HG02981 (cell line): ENCODE data around the gene RHOA.

Experiments used
- ATAC-seq: cut with Tn5 transposase; IDR thresholded peaks from one replicate; pipeline ENCODE4 v1.9.1; 2021; ENCODE audit warnings: mild to moderate bottlenecking, moderate library complexity; ENCODE audit not compliant: unreplicated experiment

Gene RHOA

DNA sequence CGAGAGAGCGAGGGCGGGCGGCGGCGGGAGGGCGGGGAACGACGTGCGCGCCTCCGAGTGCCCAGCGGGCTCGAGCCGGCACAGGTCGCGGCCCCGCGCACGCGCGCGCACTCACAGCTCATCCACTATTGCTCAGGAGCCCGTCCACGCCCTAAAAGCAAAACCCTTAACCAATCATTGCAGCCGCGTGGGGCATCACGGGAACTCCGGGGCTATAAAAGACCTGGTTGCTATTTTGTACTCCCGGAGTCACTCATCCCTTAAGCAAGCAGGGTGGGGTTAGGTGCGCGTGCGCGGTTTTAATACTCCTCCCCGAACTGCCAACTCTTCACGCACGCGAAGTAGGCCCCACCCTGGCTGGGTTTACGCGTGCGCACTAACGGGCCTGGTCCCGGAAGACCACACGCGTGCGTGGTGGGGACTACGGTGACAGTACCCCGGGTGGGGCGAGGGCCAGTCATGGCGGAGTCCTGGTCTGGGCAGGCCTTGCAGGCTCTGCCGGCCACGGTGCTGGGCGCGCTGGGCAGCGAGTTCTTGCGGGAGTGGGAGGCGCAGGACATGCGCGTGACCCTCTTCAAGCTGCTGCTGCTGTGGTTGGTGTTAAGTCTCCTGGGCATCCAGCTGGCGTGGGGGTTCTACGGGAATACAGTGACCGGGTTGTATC is at the start of gene RHOA, which contains the start of gene TCTA:
Gene RHOA (minus strand): TSS at position 9 of the 664 bp plus-strand sequence. CDS start 36,387 bp downstream, outside the sequence.
Gene TCTA (plus strand): TSS at position 456 of the 664 bp plus-strand sequence. CDS start 4 bp downstream, at position 460.
- ATAC-seq: peak; percentile 65

DNA sequence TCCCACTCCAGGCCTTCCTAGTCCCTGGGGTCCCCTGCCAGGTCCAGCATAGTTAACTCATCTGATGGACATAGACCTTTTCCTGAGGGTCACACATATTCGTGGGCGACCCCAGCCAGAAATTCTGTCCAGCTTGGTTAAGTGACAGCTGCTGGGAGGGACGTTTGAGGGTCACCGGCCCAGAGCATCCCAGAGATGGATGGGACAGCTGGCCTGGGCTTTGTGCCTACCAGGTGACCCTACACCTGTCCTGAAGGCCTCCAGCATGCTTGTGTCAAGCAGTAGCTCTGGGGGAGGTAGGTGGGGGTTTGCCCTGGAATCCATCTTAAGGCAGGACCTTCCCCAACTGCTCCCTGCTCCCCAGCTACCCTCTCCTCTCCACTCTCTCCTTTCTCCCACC is 49.2 kb upstream of the RHOA start:
- ATAC-seq: no peak

- ATAC-seq: no peak
Measured at GRCh38 chr3:49460188-49460890, 48.6 kb upstream of the RHOA start.

- ATAC-seq: no peak
Measured at GRCh38 chr3:49456466-49456865, 44.7 kb upstream of the RHOA start.

GRCh38 chr3:49454898-49455681 is 43.3 kb upstream of the RHOA start:
- ATAC-seq: no peak

GRCh38 chr3:49454458-49454857 is 42.7 kb upstream of the RHOA start:
- no peak for ATAC-seq

- ATAC-seq: no peak
Measured at GRCh38 chr3:49453621-49454020, 41.8 kb upstream of the RHOA start.

GRCh38 chr3:49445391-49445790 is 33.6 kb upstream of the RHOA start:
- no peak for ATAC-seq

GRCh38 chr3:49434731-49435130 is 23.0 kb upstream of the RHOA start:
- ATAC-seq: no peak

- no peak for ATAC-seq
Measured at GRCh38 chr3:49428752-49429080, 16.9 kb upstream of the RHOA start.

- ATAC-seq: no peak
Measured at GRCh38 chr3:49427586-49427985, 15.8 kb upstream of the RHOA start.

GRCh38 chr3:49424816-49425215 is 13.0 kb upstream of the RHOA start:
- no peak for ATAC-seq

DNA sequence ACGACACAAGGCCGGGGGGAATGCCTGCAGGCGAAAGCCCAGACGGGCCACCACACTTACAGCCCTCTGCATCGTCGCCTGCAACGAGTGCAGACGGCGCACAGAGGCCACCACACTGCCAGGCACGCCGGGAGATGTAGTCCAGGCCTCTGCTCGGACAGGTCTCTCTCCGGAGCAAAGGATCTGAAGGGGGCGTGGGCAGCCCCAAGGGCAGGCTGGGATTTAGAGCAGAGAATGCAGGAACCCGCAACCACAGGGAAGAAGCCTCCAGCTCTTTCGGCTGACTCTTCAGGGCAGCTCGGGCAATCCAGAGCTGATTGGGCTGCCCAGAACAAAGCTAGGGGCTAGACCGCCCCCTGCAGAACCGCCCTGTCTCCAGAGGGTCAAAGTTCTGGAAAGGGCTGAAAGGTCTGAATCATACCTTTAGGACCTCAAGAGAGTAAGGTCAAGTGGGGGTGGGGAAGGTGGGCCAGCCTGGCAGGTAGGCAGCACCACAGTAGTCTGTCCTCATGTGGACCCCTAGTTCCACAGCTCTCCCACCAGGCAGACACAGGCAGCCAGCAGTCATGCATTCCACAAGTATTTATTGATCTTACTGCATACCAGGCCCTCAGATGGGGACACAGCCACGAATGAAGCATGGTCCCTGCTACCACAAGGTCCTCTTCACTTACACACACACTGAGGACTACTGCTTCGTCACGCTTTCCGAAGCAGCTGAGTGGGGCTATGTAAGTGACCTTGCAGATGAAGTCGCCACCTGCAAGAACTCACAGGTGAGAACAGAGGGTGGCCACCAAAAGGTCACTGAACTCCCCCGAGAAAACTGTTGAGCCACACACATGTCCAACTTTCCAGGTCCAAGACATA is 10.8 kb upstream of the RHOA start, which contains the start of gene AMT:
Gene AMT (minus strand): TSS at position 95 of the 870 bp plus-strand sequence. CDS start 23 bp downstream, at position 72.
- ATAC-seq: no peak

- ATAC-seq: no peak
Measured at GRCh38 chr3:49421890-49422378, 10.2 kb upstream of the RHOA start.

- no peak for ATAC-seq
Measured at GRCh38 chr3:49417516-49418120, 5.8 kb upstream of the RHOA start.

- ATAC-seq: no peak
Measured at GRCh38 chr3:49416867-49417266, 5.1 kb upstream of the RHOA start.

- ATAC-seq: no peak
Measured at GRCh38 chr3:49415931-49416601, 4.3 kb upstream of the RHOA start.

- no peak for ATAC-seq
Measured at GRCh38 chr3:49414753-49415152, 3.0 kb upstream of the RHOA start.

DNA sequence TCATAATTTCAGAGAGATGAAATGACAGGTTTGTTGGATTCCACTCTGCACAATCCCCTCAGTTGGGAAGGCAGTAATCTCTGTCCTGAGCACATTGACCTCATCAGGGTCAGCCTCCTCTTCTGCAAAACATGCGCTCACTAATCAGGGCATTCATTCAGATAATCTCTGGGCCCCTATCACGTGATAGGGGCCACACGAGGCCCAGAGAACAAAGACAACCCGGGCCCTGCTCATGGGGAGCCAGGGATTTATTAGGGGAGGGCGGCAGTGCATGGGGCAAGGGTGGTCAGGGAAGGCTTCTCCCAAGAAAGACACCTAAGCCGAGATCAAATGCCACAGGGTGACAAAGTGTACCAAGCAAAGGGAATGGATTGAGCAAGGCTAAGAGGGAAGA is 1.6 kb upstream of the RHOA start:
- no peak for ATAC-seq
